ENCODE data around the gene GDF2.
A peak's percentile ranks its signal among the peaks of the same experiment; 100 is the strongest.

The GDF2 gene

GRCh38 chr10:47288916-47289495 lies 33.2 kb upstream of the GDF2 start:
- DNase-seq (ENCODE audit: low read depth, low spot score) = no peak
- H3K27ac ChIP-seq = no peak overlapping the region
- H3K4me3 ChIP-seq = no peak overlapping the region
- H3K9ac ChIP-seq (ENCODE audit: insufficient read length) = no peak overlapping the region
- no peak for TF ChIP-seq POLR2AphosphoS5 (IDR thresholded peaks at IDR 0.05; ENCODE audit: borderline replicate concordance, low read depth, low read length)
- TF ChIP-seq EZH2 (IDR thresholded peaks at IDR 0.05) = no peak
- no peak for TF ChIP-seq FOXP2 (optimal IDR thresholded peaks at IDR 0.05; ENCODE audit: control extremely low read depth, extremely low read length, insufficient read depth)
- H3K36me3 ChIP-seq (ENCODE audit: insufficient read depth, low read length) = no peaks in the 10 kb centered on the region
- H3K9me3 ChIP-seq (ENCODE audit: low read depth, low read length) = no peaks in the 10 kb centered on the region

- TF ChIP-seq EZH2 (IDR thresholded peaks at IDR 0.05) = no peak
- no peaks in the 10 kb centered on the region for H3K9me3 ChIP-seq (ENCODE audit: low read depth, low read length)
- H3K27ac ChIP-seq = no peak overlapping the region
These were observed 32.3 kb upstream of the GDF2 start for GRCh38 chr10:47289921-47290320.

GRCh38 chr10:47290338-47290737 lies 31.9 kb upstream of the GDF2 start:
- H3K4me3 ChIP-seq = no peak overlapping the region
- H3K36me3 ChIP-seq (ENCODE audit: insufficient read depth, low read length) = no peaks in the 10 kb centered on the region
- DNase-seq (ENCODE audit: low read depth, low spot score) = no peak
- no peak overlapping the region for H3K9ac ChIP-seq (ENCODE audit: insufficient read length)
- TF ChIP-seq EZH2 (IDR thresholded peaks at IDR 0.05) = no peak
- no peak for TF ChIP-seq POLR2AphosphoS5 (IDR thresholded peaks at IDR 0.05; ENCODE audit: borderline replicate concordance, low read depth, low read length)
- TF ChIP-seq FOXP2 (optimal IDR thresholded peaks at IDR 0.05; ENCODE audit: control extremely low read depth, extremely low read length, insufficient read depth) = no peak
- no peaks in the 10 kb centered on the region for H3K9me3 ChIP-seq (ENCODE audit: low read depth, low read length)
- H3K27ac ChIP-seq = no peak overlapping the region

More at GRCh38 chr10:47289921-47290320, 32.3 kb upstream of the GDF2 start:
- DNase-seq (ENCODE audit: low read depth, low spot score) = no peak
- Histone ChIP-seq H3K36me3 (ENCODE audit: insufficient read depth, low read length) (no peaks in the 10 kb centered on the region), H3K9ac (ENCODE audit: insufficient read length) (no peak overlapping the region), H3K4me3 (no peak overlapping the region)

- Histone ChIP-seq H3K27ac (no peak overlapping the region), H3K36me3 (ENCODE audit: insufficient read depth, low read length) (no peaks in the 10 kb centered on the region), H3K9ac (ENCODE audit: insufficient read length) (no peak overlapping the region), H3K9me3 (ENCODE audit: low read depth, low read length) (no peaks in the 10 kb centered on the region), H3K4me3 (no peak overlapping the region)
- DNase-seq (ENCODE audit: low read depth, low spot score) = no peak
- TF ChIP-seq EZH2 (IDR thresholded peaks at IDR 0.05) (no peak), FOXP2 (optimal IDR thresholded peaks at IDR 0.05; ENCODE audit: control extremely low read depth, extremely low read length, insufficient read depth) (no peak), POLR2AphosphoS5 (IDR thresholded peaks at IDR 0.05; ENCODE audit: borderline replicate concordance, low read depth, low read length) (no peak)
These were observed 30.6 kb upstream of the GDF2 start for GRCh38 chr10:47291682-47292081.

GRCh38 chr10:47294057-47294456 lies 28.2 kb upstream of the GDF2 start:
- no peak overlapping the region for H3K4me3 ChIP-seq
- H3K9ac ChIP-seq (ENCODE audit: insufficient read length) = no peak overlapping the region
- no peak for DNase-seq (ENCODE audit: low read depth, low spot score)
- H3K9me3 ChIP-seq (ENCODE audit: low read depth, low read length) = no peaks in the 10 kb centered on the region
- H3K36me3 ChIP-seq (ENCODE audit: insufficient read depth, low read length) = no peaks in the 10 kb centered on the region
- TF ChIP-seq FOXP2 (optimal IDR thresholded peaks at IDR 0.05; ENCODE audit: control extremely low read depth, extremely low read length, insufficient read depth) (no peak), POLR2AphosphoS5 (IDR thresholded peaks at IDR 0.05; ENCODE audit: borderline replicate concordance, low read depth, low read length) (no peak)
- H3K27ac ChIP-seq = no peak overlapping the region

GRCh38 chr10:47294501-47294900 lies 27.8 kb upstream of the GDF2 start:
- no peak for TF ChIP-seq POLR2AphosphoS5 (IDR thresholded peaks at IDR 0.05; ENCODE audit: borderline replicate concordance, low read depth, low read length)
- H3K9ac ChIP-seq (ENCODE audit: insufficient read length) = no peak overlapping the region
- no peak overlapping the region for H3K27ac ChIP-seq
- no peak for DNase-seq (ENCODE audit: low read depth, low spot score)
- no peak overlapping the region for H3K4me3 ChIP-seq
- H3K36me3 ChIP-seq (ENCODE audit: insufficient read depth, low read length) = no peaks in the 10 kb centered on the region
- no peaks in the 10 kb centered on the region for H3K9me3 ChIP-seq (ENCODE audit: low read depth, low read length)

GRCh38 chr10:47295411-47295810 lies 26.8 kb upstream of the GDF2 start:
- no peak overlapping the region for H3K27ac ChIP-seq
- H3K9ac ChIP-seq (ENCODE audit: insufficient read length) = no peak overlapping the region
- TF ChIP-seq EZH2 (IDR thresholded peaks at IDR 0.05) (no peak), FOXP2 (optimal IDR thresholded peaks at IDR 0.05; ENCODE audit: control extremely low read depth, extremely low read length, insufficient read depth) (no peak), POLR2AphosphoS5 (IDR thresholded peaks at IDR 0.05; ENCODE audit: borderline replicate concordance, low read depth, low read length) (no peak)
- H3K4me3 ChIP-seq = no peak overlapping the region
- no peaks in the 10 kb centered on the region for H3K9me3 ChIP-seq (ENCODE audit: low read depth, low read length)
- no peak for DNase-seq (ENCODE audit: low read depth, low spot score)
- no peaks in the 10 kb centered on the region for H3K36me3 ChIP-seq (ENCODE audit: insufficient read depth, low read length)

- Histone ChIP-seq H3K36me3 (ENCODE audit: insufficient read depth, low read length) (no peaks in the 10 kb centered on the region), H3K4me3 (peak overlapping the region; percentile 25; the same call in 1 of the 2 replicates), H3K9me3 (ENCODE audit: low read depth, low read length) (no peaks in the 10 kb centered on the region), H3K9ac (ENCODE audit: insufficient read length) (no peak overlapping the region), H3K27ac (peak overlapping the region; percentile 64; the same call in 1 of the 2 replicates)
- DNase-seq (ENCODE audit: low read depth, low spot score) = no peak
- TF ChIP-seq EZH2 (IDR thresholded peaks at IDR 0.05) (no peak), FOXP2 (optimal IDR thresholded peaks at IDR 0.05; ENCODE audit: control extremely low read depth, extremely low read length, insufficient read depth) (no peak), POLR2AphosphoS5 (IDR thresholded peaks at IDR 0.05; ENCODE audit: borderline replicate concordance, low read depth, low read length) (no peak)
These were observed 25.9 kb upstream of the GDF2 start for GRCh38 chr10:47296156-47296894.

- no peaks in the 10 kb centered on the region for H3K36me3 ChIP-seq (ENCODE audit: insufficient read depth, low read length)
- no peaks in the 10 kb centered on the region for H3K9me3 ChIP-seq (ENCODE audit: low read depth, low read length)
- no peak for DNase-seq (ENCODE audit: low read depth, low spot score)
- no peak for TF ChIP-seq POLR2AphosphoS5 (IDR thresholded peaks at IDR 0.05; ENCODE audit: borderline replicate concordance, low read depth, low read length)
- no peak for TF ChIP-seq FOXP2 (optimal IDR thresholded peaks at IDR 0.05; ENCODE audit: control extremely low read depth, extremely low read length, insufficient read depth)
- TF ChIP-seq EZH2 (IDR thresholded peaks at IDR 0.05) = no peak
- H3K27ac ChIP-seq = no peak overlapping the region
- no peak overlapping the region for H3K9ac ChIP-seq (ENCODE audit: insufficient read length)
- H3K4me3 ChIP-seq = no peak overlapping the region
These were observed 25.3 kb upstream of the GDF2 start for GRCh38 chr10:47296941-47297340.
